GM21515 (cell line): ENCODE measurements around the gene FAM219B.
"Not testable (repeated sequence)": the region's sequence is repeated elsewhere in the genome, so short reads cannot be mapped to it uniquely, and the experiment has no call there.

Experiments used
- ATAC-seq: cut with Tn5 transposase; IDR thresholded peaks from one replicate; pipeline ENCODE4 v1.9.1; 2021; ENCODE audit not compliant: unreplicated experiment

The FAM219B gene, protein sequence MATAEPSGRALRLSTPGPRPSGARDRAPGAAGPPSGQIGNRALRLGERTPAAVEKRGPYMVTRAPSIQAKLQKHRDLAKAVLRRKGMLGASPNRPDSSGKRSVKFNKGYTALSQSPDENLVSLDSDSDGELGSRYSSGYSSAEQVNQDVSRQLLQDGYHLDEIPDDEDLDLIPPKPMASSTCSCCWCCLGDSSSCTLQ

GRCh38 chr15:74906450-74907162, at the start of gene FAM219B:
FAM219B (minus strand) TSS chr15:74906851; CDS start chr15:74906800, 51 bp downstream.
- ATAC-seq: peak; percentile 76

- peak; percentile 42 for ATAC-seq
These were observed 49.4 kb upstream of the FAM219B start for GRCh38 chr15:74955796-74956647.

DNA sequence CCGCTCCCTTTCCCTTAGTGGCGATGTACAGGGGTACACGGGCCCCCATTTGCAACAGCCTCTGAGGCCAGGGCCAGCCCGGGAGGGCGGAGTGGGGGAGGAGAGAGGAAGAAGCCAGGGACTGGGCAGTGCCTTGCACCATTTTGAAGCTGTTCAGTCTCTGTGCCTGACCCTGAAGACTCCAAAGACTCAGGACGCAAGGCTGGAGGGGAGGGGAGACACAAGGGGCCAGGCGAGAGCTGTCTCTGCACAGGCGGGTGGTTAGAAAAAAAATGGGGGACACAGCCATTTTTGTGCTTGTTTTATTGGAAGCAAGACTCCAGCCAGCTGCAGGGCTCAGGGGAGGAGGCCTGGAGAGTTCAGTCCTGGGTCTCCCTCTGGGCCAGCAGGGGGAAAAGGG, 48.4 kb upstream of the FAM219B start:
- ATAC-seq: no peak

DNA sequence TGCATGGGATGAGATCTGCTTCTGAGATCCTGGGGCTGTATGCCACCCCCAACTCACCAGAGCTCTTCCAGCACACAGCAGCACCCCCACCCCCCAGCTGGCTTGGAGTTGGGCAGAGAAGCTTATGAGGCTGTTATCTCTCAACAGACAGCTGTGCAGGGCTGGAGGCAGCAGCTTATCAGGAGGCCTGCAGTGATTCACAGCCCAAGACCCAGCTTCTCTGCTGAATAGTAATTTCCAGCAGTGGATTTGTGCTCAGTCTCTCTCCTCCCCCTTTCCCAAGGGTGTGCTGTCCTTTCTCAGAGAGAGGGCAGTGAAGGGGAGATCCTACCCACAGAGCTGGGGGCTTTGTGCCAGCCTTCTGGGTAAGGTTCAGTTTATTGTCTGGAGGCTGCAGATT, 47.9 kb upstream of the FAM219B start:
- ATAC-seq: no peak

DNA sequence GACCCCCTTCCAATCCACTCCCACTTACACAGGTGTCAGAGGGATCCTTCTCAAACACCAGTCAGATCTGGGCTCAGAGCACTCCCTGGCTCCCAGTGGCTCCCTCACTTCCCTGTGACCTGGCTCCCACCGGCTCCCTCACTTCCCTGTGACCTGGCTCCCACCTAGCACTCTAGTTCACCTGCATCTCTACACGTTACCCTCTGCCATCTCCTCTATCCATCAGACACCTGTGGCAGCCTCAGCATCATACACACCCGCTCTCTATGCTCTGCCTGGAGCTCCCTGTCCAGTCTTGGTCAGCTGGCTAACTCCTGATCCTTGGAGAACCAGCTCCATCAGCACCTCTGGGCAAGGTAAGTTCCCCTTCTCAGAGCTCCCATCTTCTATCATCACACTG, 44.4 kb upstream of the FAM219B start:
- ATAC-seq: no peak

GRCh38 chr15:74950078-74950908, 43.6 kb upstream of the FAM219B start:
- ATAC-seq: no peak

DNA sequence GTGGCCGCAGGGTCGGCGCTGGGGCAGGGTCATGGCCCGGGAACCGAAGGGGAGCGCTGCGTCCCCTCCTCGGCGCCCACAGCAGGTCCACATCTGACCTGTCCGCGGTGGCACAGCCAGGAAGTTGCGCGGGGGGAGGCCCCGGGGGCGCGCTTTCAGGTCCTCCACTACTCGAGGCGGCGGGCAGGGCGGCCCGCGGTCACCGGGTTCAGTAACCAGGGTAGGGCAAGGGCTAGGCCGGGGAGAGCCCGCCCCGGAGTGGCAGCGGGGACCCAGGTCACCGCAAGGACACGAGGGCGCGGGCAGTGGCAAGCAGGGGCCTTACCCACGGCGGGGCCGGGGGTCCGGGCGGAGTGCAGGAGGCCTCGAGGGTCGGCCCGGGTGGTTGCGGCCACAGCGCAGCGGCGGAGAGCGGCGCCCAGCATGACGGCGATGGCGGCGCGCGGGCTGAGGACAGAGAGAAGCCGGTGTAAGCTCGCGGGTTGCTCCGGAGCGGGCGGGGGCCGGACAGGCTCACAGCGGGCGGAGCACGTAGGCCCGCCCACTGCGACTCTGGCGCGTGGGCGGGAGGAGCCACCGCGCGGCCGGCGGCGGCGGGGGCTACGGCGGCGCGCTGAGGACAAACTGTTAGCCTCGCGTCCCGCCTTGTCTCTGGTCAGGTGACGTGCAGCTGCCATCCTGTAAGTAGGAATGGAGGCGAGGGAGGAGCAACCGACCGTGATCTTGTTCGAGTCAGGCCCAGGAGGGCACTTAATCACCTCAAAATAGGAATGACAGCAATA, 31.1 kb upstream of the FAM219B start, which contains the start of gene COX5A:
Gene COX5A, minus strand, starts transcription at position 484 of the 782 bp plus-strand sequence. Its CDS starts 59 bp downstream, at position 425.
- peak; percentile 88 for ATAC-seq

- no peak for ATAC-seq
These were observed 30.6 kb upstream of the FAM219B start for GRCh38 chr15:74937272-74937589.

DNA sequence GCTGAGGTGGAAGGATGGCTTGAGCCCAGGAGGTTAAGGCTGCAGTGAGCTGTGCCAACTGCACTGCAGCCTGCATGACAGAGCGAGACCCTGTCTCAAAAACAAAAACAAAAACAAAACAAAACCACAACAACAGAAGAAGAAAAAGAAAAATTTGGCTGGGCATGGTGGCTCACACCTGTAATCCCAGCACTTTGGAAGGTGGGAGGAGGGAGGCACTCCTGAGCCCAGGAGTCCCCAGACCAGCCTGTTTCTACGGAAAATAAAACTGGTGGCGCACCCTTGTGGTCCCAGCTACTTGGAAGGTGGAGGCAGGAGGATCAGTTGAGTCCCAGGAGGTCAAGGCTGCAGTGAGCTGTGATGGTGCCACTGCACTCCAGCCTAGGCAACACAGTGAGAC, 28.5 kb upstream of the FAM219B start:
- ATAC-seq: not testable (repeated sequence)

- no peak for ATAC-seq
These were observed 26.9 kb upstream of the FAM219B start for GRCh38 chr15:74933573-74933972.

- ATAC-seq: no peak
These were observed 22.1 kb upstream of the FAM219B start for GRCh38 chr15:74928771-74929198.

DNA sequence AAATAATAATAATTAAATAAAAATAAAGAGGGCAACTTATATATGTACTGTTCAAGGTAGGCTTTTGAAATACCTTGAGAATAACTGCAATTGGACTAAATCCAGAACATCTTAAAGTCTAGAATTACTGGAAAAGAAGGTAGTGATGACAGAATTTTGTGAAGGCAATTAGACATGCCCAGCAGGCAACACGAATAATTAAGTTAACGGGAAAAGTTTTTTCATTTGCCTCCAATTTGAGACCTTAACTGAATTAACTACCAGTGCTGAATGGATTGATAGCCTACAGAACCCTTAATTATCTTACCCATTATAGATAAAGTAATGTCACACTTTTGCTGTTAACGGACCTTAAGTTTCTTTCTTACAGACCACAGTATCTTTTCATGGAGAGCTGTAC, 17.9 kb upstream of the FAM219B start:
- ATAC-seq: no peak

GRCh38 chr15:74920456-74920855, 13.8 kb upstream of the FAM219B start:
- no peak for ATAC-seq

DNA sequence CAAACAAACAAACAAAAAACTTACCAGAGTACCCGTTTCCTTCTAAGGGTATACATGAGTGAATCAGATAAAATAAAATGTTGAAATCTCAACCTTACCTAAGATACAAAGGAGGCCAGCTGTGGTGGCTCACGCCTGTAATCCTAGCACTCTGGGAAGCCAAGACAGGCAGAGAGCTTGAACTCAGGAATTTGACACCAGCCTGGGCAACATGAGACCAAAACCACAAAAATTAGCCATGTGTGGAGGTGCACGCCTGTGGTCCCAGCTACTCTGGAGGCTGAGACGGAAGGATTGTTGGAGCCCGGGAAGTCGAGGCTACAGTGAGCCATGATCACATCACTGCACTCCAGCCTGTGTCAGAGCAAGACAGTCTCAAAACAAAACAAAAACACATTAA, 11.0 kb upstream of the FAM219B start:
- no peak for ATAC-seq

- not testable (repeated sequence) for ATAC-seq
These were observed 7.1 kb upstream of the FAM219B start for GRCh38 chr15:74913799-74914198.

- ATAC-seq: no peak
These were observed 6.4 kb upstream of the FAM219B start for GRCh38 chr15:74913041-74913440.

DNA sequence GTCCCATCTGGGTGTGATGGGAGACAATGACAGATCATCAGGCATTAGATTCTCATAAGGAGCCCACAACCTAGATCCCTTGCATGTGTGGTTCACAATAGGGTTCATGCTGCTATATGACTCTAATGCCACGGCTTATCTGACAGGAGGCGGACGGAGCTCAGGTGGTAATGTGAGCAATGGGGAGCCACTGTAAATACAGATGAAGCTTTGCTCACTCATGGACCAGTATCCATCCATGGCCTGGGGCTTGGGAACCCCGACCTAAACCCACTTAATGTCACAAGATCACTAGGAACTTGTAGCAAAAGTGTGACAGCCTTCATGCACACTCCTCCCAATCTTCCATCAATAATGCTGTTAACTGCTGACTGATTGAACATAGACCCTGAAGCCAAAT, 2.0 kb upstream of the FAM219B start:
- ATAC-seq: no peak

GRCh38 chr15:74907163-74907870, 666 bp upstream of the FAM219B start:
- peak; percentile 8 for ATAC-seq

GRCh38 chr15:74906067-74906449, 593 bp downstream of the FAM219B start:
- ATAC-seq: peak; percentile 17
